SK-N-SH treated with all-trans-retinoic acid at 6 μM for 48 hours (cell line): ENCODE data around the gene AMOT.

ENCODE experiments used
- GLIS3 ChIP-seq: fragments of 250-450 bp; sonication (Bioruptor Pico); IDR thresholded peaks from 2 replicates; pipeline ENCODE4 v1.5.0; 2020; ENCODE audit warnings: mild to moderate bottlenecking, moderate library complexity
- PATZ1 ChIP-seq: fragments of 250-450 bp; sonication (Bioruptor Pico); IDR thresholded peaks from 2 replicates; pipeline ENCODE4 v1.8.0; 2020; ENCODE audit warnings: mild to moderate bottlenecking, moderate library complexity, borderline replicate concordance
- RARB ChIP-seq: fragments of 250-450 bp; sonication (Bioruptor Pico); IDR thresholded peaks from 2 replicates; pipeline ENCODE4 v1.8.0; 2021; ENCODE audit warnings: mild to moderate bottlenecking, moderate library complexity
- TCF4 ChIP-seq: fragments of 250-450 bp; sonication (Bioruptor Pico); IDR thresholded peaks from 2 replicates; pipeline ENCODE4 v1.8.0; 2021; ENCODE audit warnings: mild to moderate bottlenecking, moderate library complexity, borderline replicate concordance
- TOX ChIP-seq: fragments of 250-450 bp; sonication (Bioruptor Pico); IDR thresholded peaks from 2 replicates; pipeline ENCODE4 v1.8.0; 2021; ENCODE audit warnings: mild to moderate bottlenecking, moderate library complexity, borderline replicate concordance
- ZC3H10 ChIP-seq: fragments of 250-450 bp; sonication (Bioruptor Pico); IDR thresholded peaks from 2 replicates; pipeline ENCODE4 v1.5.1; 2021; ENCODE audit warnings: mild to moderate bottlenecking, moderate library complexity
- ZFP3 ChIP-seq: fragments of 250-450 bp; sonication (Bioruptor Pico); IDR thresholded peaks from 2 replicates; pipeline ENCODE4 v1.5.0; 2020; ENCODE audit warnings: mild to moderate bottlenecking, moderate library complexity
- ZNF70 ChIP-seq: fragments of 450-650 bp; formaldehyde crosslinking; IDR thresholded peaks from 2 replicates; pipeline ENCODE4 v1.5.0; 2020; ENCODE audit warnings: mild to moderate bottlenecking, moderate library complexity
- ZNF8 ChIP-seq: fragments of 450-650 bp; formaldehyde crosslinking; IDR thresholded peaks from 2 replicates; pipeline ENCODE4 v1.5.0; 2020; ENCODE audit warnings: mild to moderate bottlenecking, moderate library complexity
- TF ChIP-seq, protein P1 (sequence below): fragments of 250-450 bp; sonication (Bioruptor Pico); IDR thresholded peaks from 2 replicates; pipeline ENCODE4 v1.5.1; 2020; ENCODE audit warnings: low read depth, mild to moderate bottlenecking, moderate library complexity

DNA sequence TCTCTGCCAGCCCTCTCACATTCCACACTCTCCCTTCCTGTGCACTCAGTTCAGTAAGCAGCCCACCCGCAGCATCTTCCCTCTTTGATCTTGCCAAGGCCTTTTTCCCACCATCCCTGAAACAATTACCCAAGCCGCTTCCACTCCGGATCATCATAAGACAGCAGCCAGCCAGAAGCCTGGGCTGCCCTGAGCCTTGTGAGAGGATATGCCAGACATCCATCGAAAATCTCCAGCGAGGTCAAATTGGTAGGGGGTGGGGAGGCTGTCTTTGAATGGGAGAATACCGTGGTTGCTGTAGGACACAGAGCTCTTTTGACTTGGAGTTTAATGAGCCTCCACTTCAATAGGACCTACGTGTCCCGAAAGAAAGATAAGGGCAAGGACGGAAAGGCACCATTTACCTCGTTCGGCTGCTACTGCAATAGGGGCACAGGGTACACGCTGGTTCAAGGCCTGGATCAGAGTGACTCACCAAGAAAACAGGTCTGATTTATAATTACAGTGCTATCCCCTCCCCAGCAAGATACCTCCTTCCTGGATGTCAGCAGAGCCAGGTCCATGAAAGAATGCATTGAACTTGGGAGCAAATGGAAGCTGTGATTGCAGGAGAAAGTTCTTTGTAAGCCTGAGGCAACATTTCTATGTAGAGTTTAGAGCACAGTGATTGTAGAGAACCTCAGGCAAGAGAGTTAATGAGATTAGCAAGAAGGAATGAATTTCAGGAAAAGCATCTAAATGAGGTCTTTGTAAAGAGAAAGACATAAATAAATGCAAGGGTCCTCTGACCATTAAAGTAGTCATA, 39.5 kb downstream of the AMOT start:
- TF ChIP-seq ZC3H10 (CRISPR knock-in tag) (no peak), PATZ1 (CRISPR knock-in tag) (no peak), ZNF70 (CRISPR knock-in tag) (no peak), ZNF8 (CRISPR knock-in tag) (no peak), RARB (CRISPR knock-in tag) (no peak), ZFP3 (CRISPR knock-in tag) (no peak), TCF4 (no peak), GLIS3 (CRISPR knock-in tag) (no peak), TOX (no peak)
- TF ChIP-seq, protein P1, sequence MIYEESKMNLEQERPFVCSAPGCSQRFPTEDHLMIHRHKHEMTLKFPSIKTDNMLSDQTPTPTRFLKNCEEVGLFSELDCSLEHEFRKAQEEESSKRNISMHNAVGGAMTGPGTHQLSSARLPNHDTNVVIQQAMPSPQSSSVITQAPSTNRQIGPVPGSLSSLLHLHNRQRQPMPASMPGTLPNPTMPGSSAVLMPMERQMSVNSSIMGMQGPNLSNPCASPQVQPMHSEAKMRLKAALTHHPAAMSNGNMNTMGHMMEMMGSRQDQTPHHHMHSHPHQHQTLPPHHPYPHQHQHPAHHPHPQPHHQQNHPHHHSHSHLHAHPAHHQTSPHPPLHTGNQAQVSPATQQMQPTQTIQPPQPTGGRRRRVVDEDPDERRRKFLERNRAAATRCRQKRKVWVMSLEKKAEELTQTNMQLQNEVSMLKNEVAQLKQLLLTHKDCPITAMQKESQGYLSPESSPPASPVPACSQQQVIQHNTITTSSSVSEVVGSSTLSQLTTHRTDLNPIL (CRISPR knock-in tag), result no peak
